ENCODE results near the gene GRIPAP1.

Gene GRIPAP1

DNA sequence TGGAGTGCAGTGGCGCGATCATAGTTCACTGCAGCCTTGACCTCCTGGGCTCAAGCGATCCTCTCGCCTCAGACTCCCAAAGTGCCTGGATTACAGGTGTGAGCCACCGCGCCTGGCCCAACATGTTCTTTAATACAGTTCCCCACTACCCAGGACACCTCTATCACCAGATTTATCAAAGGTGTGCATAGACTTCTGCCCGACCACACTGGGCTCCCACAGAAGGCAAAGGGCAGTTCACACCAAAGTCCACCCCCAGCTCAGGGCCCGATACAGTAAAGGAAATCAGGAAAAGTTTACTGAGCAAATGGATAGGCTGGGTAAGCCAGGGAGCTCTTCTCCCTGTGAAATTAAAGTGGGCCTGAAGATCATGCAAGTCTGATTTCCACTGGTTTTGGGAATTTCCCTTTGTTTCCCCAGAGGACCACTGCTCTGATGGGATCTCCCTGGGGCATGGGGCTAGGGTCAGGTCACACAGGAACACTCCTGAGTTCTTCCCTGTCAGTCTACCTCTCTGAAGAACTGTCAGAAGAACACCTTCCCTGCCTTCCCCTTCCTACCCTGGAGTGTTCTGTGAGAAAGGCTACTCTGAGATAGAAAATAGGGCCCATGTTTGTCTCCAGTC is 65.5 kb downstream of the GRIPAP1 start:
- H3K9ac ChIP-seq (ENCODE audit: low read length) = peak overlapping the region; percentile 98
- peak overlapping the region; percentile 82 for H3K4me2 ChIP-seq (ENCODE audit: low read length)
- peak overlapping the region; percentile 58 for H3K4me3 ChIP-seq (ENCODE audit: low read length)
- H3K27ac ChIP-seq (ENCODE audit: low read length) = peak overlapping the region; percentile 100
- no peak for TF ChIP-seq EZH2phosphoT487 (IDR thresholded peaks at IDR 0.05; ENCODE audit: low read depth)
- TF ChIP-seq, protein P1, sequence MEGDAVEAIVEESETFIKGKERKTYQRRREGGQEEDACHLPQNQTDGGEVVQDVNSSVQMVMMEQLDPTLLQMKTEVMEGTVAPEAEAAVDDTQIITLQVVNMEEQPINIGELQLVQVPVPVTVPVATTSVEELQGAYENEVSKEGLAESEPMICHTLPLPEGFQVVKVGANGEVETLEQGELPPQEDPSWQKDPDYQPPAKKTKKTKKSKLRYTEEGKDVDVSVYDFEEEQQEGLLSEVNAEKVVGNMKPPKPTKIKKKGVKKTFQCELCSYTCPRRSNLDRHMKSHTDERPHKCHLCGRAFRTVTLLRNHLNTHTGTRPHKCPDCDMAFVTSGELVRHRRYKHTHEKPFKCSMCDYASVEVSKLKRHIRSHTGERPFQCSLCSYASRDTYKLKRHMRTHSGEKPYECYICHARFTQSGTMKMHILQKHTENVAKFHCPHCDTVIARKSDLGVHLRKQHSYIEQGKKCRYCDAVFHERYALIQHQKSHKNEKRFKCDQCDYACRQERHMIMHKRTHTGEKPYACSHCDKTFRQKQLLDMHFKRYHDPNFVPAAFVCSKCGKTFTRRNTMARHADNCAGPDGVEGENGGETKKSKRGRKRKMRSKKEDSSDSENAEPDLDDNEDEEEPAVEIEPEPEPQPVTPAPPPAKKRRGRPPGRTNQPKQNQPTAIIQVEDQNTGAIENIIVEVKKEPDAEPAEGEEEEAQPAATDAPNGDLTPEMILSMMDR (IDR thresholded peaks at IDR 0.05; ENCODE audit: low read depth, low read length) = no peak
- H3K9me3 ChIP-seq (ENCODE audit: insufficient read depth, low read length) = no peaks in the 10 kb centered on the region
- H3K27me3 ChIP-seq (ENCODE audit: low read depth, low read length) = no peaks in the 10 kb centered on the region
- H3K4me1 ChIP-seq (ENCODE audit: low read length) = peaks cover 87% of the 10 kb centered on the region
- H3K79me2 ChIP-seq (ENCODE audit: low read length) = peaks cover 70% of the 10 kb centered on the region
- no peaks in the 10 kb centered on the region for H4K20me1 ChIP-seq (ENCODE audit: insufficient read depth, low read length)
- no peak overlapping the region for H2AFZ ChIP-seq (ENCODE audit: low read depth, low read length)
- H3K36me3 ChIP-seq (replicated peaks; ENCODE audit: low read depth, low read length) = peaks cover 31% of the 10 kb centered on the region

DNA sequence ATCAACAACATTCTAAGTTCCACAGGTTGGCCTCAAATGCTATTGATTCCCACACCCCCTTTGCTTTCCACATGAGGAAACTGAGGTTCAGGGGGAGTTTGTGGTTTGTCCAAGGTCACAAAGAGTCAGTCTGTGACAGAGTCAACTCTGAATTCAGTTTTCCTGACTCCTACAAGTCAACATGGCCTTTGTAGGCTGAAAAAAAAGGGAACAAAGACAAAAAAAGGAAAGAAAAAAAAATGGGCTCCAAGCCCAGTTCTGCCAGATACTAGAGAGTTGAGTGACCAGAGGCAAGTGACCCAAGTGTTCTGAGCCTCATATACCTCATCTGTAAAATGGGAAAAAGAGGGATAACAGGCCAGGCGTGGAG is 66.8 kb downstream of the GRIPAP1 start:
- TF ChIP-seq, protein P1 (IDR thresholded peaks at IDR 0.05; ENCODE audit: low read depth, low read length) = no peak
- TF ChIP-seq EZH2phosphoT487 (IDR thresholded peaks at IDR 0.05; ENCODE audit: low read depth) = no peak
- Histone ChIP-seq H3K4me3 (ENCODE audit: low read length) (peak overlapping the region; percentile 57; the same call in 1 of the 2 replicates), H4K20me1 (ENCODE audit: insufficient read depth, low read length) (no peaks in the 10 kb centered on the region), H3K79me2 (ENCODE audit: low read length) (peaks cover 64% of the 10 kb centered on the region), H3K4me1 (ENCODE audit: low read length) (peaks cover 76% of the 10 kb centered on the region), H3K4me2 (ENCODE audit: low read length) (peak overlapping the region; percentile 92), H3K9me3 (ENCODE audit: insufficient read depth, low read length) (no peaks in the 10 kb centered on the region), H3K9ac (ENCODE audit: low read length) (peak overlapping the region; percentile 98), H3K27me3 (ENCODE audit: low read depth, low read length) (no peaks in the 10 kb centered on the region), H3K27ac (ENCODE audit: low read length) (peak overlapping the region; percentile 100), H3K36me3 (replicated peaks; ENCODE audit: low read depth, low read length) (peaks cover 32% of the 10 kb centered on the region), H2AFZ (ENCODE audit: low read depth, low read length) (no peak overlapping the region)

DNA sequence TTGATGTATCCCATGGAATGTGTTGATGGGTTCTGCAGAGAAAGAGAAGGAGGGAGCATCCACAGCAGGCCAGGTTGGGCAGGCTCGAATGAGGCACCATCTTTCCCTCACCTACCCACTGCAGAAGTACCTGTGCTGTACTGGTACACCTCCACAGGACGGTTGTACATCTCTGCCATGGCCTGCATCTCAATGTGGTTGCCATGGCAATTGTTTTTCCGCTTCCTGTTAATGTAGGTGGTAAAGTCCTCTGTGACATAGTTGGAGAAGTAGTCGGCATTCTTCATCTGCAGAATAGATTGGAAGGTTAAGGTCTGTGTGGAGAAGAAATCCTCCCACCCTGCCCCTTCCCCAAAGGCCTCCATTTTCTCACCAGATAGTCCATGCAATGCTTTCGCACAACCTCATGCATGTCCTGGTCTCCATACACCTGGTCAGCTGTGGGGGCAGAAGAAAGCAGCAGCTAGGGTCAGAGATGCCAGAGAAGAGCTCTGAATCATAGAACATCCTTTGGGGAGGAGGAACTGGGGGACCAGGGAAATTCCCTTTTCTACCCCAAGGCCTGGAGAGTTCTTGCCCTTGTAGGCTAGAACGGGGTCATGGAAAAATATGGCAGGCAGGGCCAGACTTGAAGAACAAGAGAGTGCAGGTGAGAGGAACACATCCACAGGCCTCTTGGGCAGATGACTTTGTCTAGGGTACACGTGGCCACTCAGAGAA is 67.3 kb downstream of the GRIPAP1 start:
- peak overlapping the region; percentile 98 for H3K9ac ChIP-seq (ENCODE audit: low read length)
- H3K27ac ChIP-seq (ENCODE audit: low read length) = peak overlapping the region; percentile 100
- H3K9me3 ChIP-seq (ENCODE audit: insufficient read depth, low read length) = no peaks in the 10 kb centered on the region
- H3K4me2 ChIP-seq (ENCODE audit: low read length) = peak overlapping the region; percentile 92
- H2AFZ ChIP-seq (ENCODE audit: low read depth, low read length) = no peak overlapping the region
- TF ChIP-seq EZH2phosphoT487 (IDR thresholded peaks at IDR 0.05; ENCODE audit: low read depth) = no peak
- TF ChIP-seq, protein P1 (IDR thresholded peaks at IDR 0.05; ENCODE audit: low read depth, low read length) = no peak
- no peaks in the 10 kb centered on the region for H4K20me1 ChIP-seq (ENCODE audit: insufficient read depth, low read length)
- no peaks in the 10 kb centered on the region for H3K27me3 ChIP-seq (ENCODE audit: low read depth, low read length)
- H3K36me3 ChIP-seq (replicated peaks; ENCODE audit: low read depth, low read length) = peaks cover 31% of the 10 kb centered on the region
- peaks cover 61% of the 10 kb centered on the region for H3K79me2 ChIP-seq (ENCODE audit: low read length)
- H3K4me3 ChIP-seq (ENCODE audit: low read length) = peak overlapping the region; percentile 57
- peaks cover 70% of the 10 kb centered on the region for H3K4me1 ChIP-seq (ENCODE audit: low read length)

DNA sequence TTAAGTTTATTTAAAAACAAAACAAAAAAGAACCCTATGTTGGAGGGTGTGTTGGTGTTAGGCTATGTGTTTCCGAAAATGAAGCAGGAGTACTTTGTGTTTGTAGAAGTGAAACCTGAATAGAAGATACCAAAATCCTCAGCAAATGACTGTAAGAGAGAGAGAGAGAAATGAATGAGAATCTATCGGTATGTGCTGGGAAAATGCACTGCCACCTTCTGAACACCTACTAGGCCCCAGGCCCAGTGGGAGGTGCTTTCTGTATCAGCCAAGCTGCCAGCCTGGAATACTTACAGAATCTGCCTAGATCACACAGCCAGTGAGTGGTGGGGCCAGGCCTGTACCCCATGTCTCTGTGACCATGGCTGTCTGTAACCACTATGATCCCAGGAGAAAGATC is 68.3 kb downstream of the GRIPAP1 start:
- Histone ChIP-seq H3K4me3 (ENCODE audit: low read length) (peak overlapping the region; percentile 57), H3K27ac (ENCODE audit: low read length) (peak overlapping the region; percentile 100), H3K9ac (ENCODE audit: low read length) (peak overlapping the region; percentile 98), H3K27me3 (ENCODE audit: low read depth, low read length) (no peaks in the 10 kb centered on the region), H3K4me1 (ENCODE audit: low read length) (peaks cover 64% of the 10 kb centered on the region), H3K4me2 (ENCODE audit: low read length) (peak overlapping the region; percentile 92), H3K36me3 (replicated peaks; ENCODE audit: low read depth, low read length) (peaks cover 32% of the 10 kb centered on the region), H3K79me2 (ENCODE audit: low read length) (peaks cover 56% of the 10 kb centered on the region), H3K9me3 (ENCODE audit: insufficient read depth, low read length) (no peaks in the 10 kb centered on the region), H4K20me1 (ENCODE audit: insufficient read depth, low read length) (no peaks in the 10 kb centered on the region), H2AFZ (ENCODE audit: low read depth, low read length) (no peak overlapping the region)
- TF ChIP-seq, protein P1 (IDR thresholded peaks at IDR 0.05; ENCODE audit: low read depth, low read length) = no peak
